ENCODE results near the gene HERC4.

Gene HERC4, protein sequence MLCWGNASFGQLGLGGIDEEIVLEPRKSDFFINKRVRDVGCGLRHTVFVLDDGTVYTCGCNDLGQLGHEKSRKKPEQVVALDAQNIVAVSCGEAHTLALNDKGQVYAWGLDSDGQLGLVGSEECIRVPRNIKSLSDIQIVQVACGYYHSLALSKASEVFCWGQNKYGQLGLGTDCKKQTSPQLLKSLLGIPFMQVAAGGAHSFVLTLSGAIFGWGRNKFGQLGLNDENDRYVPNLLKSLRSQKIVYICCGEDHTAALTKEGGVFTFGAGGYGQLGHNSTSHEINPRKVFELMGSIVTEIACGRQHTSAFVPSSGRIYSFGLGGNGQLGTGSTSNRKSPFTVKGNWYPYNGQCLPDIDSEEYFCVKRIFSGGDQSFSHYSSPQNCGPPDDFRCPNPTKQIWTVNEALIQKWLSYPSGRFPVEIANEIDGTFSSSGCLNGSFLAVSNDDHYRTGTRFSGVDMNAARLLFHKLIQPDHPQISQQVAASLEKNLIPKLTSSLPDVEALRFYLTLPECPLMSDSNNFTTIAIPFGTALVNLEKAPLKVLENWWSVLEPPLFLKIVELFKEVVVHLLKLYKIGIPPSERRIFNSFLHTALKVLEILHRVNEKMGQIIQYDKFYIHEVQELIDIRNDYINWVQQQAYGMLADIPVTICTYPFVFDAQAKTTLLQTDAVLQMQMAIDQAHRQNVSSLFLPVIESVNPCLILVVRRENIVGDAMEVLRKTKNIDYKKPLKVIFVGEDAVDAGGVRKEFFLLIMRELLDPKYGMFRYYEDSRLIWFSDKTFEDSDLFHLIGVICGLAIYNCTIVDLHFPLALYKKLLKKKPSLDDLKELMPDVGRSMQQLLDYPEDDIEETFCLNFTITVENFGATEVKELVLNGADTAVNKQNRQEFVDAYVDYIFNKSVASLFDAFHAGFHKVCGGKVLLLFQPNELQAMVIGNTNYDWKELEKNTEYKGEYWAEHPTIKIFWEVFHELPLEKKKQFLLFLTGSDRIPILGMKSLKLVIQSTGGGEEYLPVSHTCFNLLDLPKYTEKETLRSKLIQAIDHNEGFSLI

DNA sequence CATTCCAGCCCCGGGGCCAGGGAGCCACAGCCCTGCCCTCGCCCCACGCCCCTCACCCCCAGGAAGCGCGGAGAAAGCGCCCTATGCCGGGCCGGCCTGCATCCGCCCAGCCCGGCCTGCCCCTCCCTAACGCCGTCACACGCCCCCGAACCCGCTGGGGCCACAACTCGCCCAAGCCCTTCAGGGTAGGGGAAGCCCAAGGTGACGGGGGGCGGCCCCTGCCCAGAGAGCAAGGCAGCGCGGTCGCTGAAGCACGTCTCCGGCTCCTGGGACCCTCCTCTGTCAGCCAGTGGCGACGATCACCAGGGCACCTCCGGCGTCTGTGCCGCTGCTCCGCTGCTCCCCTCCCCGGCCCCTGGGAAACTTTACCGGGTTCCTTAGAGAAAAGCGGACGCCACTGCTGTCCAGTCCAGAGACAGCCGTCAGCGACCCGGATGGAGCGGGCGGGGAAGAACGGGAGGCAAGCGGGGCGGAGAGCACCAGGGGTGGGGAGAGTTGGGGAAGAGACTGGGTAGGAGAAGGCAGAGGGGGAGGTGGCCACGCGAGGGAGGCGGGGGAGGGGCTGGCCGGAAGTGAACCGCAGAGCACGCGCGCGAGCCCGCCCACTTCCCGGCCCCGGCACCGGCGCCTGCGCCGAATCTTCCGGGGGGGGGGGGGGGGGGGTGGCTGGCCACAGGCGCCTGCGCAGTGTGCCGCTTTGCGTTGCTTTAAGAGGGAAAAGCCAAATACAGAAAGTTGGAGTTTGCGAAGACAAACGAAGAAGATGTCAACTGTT, at the start of gene HERC4:
Gene HERC4, minus strand, starts transcription at position 509 of the 775 bp plus-strand sequence. CDS start 2,175 bp downstream, outside the sequence.
- DNase-seq (ENCODE audit: low read depth in 1 of 2, low spot score in 1 of 2): peak; percentile 82 to 88

DNA sequence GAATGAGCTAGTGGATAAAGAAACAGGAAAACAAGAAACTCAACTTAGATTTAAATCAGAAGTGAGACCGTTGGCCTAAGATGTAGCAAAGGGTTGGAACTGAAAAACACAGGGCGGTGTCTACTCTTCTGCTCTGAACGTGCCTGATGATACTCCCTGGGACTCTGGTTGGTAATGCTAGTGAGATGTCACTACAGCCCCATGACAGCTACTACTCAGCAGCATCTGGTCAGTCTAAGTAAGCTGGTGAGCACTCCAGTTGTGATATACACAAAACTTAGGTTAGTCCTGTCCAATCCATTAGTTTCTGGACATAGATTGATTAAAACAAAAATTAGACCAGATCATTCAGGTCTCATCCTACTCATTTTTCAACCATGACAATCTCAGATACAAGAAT, 49.6 kb upstream of the HERC4 start:
- no peak for DNase-seq (ENCODE audit: low read depth in 1 of 2, low spot score in 1 of 2)

DNA sequence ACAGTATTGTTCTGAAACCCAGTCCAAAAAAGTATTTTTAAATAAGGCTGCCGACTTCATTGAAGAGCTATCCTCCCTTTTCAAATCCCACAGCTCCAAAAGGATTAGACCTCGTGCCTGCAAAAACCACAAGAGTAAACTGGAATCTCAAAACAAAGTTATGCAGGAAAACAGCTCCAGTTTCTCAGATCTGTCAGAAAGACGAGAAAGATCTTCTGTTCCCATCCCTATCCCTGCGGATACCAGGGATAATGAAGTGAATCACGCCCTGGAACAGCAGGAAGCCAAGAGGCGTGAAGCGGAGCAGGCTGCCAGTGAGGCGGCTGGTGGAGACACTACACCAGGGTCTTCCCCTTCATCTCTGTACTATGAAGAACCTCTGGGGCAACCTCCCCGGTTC, 46.8 kb upstream of the HERC4 start:
- DNase-seq (ENCODE audit: low read depth in 1 of 2, low spot score in 1 of 2): no peak

DNA sequence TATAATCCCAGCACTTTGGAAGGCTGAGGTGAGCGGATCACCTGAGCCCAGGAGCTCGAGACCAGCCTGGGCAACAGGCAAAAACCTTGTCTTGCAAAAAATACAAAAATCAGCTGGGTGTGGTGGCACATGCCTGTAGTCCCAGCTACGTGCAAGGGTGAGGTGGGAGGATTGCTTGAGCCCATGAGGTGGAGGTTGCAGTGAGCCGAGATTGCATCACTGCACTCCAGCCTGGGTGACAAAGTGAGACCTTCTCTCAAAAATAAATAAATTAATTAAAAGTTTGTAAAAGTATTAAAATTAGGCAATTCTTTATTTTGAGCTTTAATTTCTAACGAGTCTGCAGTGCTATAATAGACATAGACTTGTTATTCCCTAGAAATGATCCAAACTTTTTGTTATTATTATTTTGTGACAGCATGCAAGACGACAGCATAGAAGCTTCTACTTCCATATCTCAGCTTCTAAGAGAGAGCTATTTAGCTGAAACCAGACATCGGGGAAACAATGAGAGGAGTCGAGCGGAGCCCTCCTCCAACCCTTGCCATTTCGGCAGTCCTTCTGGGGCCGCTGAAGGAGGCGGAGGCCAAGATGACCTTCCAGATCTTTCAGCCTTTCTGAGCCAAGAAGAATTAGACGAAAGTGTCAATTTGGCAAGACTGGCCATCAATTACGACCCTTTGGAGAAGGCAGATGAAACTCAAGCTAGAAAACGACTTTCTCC, 46.1 kb upstream of the HERC4 start:
- no peak for DNase-seq (ENCODE audit: low read depth in 1 of 2, low spot score in 1 of 2)

DNA sequence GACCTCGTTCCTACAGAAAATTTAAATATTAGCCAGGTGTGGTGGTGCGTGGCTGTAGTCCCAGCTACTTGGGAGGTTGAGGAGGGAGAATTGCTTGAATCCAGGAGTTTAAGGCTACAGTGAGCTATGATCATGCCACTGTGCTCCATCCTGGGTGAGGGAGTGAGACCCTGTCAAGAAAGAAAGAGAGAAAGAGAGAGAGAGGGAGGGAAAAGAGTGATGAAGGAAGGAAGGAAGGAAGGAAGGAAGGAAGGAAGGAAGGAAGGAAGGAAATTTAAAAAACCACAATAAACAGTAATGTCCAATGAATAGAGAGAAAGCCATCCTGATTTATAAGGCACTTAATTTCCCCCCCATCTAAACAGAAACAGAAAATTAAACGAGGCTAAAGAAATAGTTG, 43.6 kb upstream of the HERC4 start:
- no peak for DNase-seq (ENCODE audit: low read depth in 1 of 2, low spot score in 1 of 2)

DNA sequence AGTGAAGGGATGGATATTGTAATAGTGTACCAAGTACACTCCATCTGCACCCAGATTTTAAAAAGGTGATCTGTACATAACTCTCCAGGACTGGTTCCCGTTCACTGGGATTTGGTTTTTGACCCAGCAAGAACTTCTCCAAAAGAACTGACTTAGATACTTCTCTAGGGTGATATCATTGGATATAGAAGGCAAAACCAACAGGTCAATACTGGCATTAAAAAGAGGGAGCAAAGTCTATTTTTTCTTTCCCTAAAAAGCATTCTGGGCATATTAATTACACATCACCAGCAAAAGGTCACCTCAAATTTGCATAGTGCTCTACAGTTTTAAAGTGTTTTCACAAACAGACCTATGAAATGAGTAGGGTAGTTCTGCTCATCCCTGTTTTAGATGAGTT, 37.8 kb upstream of the HERC4 start:
- no peak for DNase-seq (ENCODE audit: low read depth in 1 of 2, low spot score in 1 of 2)

DNA sequence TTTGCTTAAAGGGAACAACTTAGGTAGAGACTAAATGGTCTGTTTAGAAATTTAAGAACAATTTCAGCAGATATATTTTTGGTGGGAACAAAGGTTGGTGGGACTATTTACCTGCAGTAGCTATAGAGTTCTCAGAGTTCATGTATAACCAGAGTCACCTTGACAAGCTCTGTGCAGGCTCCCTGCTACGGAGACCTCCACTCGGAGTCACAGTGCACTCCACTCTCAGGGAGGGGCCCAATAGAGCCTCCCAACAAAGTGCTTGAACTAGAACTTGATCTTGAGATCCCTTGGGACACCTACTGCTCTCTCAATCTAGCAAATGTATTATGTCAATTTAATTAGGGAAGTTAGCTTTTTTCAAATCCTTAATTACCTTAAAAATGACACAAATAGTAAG, 36.5 kb upstream of the HERC4 start:
- DNase-seq (ENCODE audit: low read depth in 1 of 2, low spot score in 1 of 2): no peak

DNA sequence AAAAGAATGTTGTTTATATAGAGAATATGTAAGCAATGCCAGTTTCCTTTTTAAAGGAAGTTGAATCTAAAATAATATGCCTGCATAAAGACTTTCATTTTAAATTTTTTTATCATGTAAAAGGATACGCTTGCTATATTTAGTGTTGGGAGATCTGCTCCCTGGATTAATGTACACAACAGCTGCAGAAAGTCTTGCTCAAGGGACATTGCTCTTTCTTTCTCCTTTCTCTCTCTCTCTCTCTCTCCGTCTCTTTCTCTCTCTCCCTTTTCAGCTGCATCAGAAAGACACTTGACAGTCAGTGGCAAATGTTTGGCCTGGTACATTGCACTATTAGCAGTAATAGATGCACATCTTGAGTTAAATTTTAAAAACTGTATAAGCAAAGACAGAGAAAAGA, 34.9 kb upstream of the HERC4 start:
- DNase-seq (ENCODE audit: low read depth in 1 of 2, low spot score in 1 of 2): no peak

DNA sequence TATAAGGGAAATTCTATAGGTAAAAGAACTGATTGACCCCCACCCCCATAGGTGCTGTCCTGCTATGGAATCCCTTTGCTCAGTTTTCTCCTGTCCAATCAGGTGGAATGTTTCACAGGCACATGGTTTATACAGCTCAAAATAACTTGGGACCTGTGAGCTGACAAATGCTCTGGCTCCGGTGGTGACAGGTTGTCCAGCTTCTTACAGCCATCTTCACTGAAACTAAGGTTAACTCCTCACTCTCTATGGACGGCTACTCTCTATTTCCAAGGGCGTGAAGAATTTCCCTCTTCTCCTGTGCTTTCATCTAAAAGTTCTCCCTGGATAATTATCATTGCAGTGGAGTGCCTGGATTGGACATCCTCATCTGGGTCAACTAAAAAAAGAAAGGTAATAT, 34.2 kb upstream of the HERC4 start, which contains the start of gene MYPN:
Gene MYPN, plus strand, starts transcription at position 158 of the 400 bp plus-strand sequence. CDS start 11,951 bp downstream, outside the sequence.
- no peak for DNase-seq (ENCODE audit: low read depth in 1 of 2, low spot score in 1 of 2)

DNA sequence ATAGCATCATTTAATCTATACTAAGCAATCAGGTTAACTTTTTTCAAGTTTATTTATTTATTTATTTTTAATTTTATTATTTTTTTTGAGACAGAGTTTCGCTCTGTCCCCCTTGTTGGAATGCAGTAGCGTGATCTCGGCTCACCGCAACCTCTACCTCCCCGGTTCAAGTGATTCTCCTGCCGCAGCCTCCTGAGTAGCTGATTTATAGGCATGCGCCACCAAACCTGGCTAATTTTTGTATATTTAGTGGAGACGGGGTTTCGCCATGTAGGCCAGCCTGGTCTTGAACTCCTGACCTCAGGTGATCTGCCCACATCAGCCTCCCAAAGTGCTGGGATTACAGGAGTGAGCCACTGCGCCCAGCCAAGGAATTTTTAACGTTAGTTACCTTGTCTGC, 33.6 kb upstream of the HERC4 start:
- no peak for DNase-seq (ENCODE audit: low read depth in 1 of 2, low spot score in 1 of 2)

DNA sequence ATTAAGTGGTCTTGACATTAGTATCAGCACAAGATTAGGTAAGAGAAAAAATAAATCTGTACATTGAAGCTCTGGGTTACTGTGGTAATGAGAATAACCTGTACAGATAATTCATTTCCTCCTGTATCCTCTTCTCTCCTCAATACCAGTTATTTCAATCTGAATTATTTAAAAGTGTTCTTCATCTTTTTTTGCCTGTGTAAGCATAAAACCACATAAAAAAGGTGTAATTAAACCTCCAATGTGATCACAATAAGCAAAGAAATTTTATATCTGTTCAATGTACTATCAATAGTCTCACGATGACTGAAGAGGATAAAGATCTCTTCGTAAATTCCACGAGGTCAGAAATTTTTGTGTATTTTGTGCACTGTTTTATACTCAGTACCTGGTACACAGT, 33.0 kb upstream of the HERC4 start:
- DNase-seq (ENCODE audit: low read depth in 1 of 2, low spot score in 1 of 2): no peak

DNA sequence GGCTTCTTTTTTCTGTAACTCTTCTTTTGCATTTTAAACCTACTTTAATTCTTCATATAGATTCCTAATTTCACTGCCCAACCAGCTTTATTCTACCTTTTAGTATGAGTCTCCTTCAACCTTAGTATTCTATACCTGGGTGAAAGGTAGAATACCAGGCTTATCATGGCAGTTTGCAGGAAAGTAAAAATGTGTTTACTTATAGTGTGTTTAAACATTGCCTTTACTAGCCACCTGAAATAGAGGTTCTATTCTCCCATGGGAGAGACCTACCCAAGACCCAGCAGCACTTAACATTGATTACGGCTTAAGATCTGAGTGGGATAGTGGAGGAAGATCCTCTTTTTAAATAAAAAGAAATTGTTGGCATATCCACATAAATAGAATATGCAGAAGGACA, 32.6 kb upstream of the HERC4 start:
- DNase-seq (ENCODE audit: low read depth in 1 of 2, low spot score in 1 of 2): no peak

DNA sequence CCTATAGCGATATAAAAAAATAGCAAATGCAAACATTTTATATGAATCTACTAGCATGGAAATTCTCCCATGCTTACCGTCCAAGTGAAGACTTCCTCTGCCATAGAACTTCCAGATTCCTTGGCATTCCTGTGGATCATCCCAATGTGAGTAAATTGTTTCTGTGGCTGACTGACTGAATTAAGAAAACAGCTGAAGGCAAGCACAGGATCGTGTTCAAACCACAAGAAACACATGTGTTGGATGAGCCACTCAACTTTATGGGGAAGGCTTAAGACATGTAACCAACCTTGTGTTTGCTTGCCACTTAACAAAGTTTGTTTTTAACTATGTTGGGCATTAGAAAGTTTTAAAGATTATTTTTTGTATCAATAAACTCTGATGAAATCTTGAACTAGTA, 31.6 kb upstream of the HERC4 start:
- DNase-seq (ENCODE audit: low read depth in 1 of 2, low spot score in 1 of 2): no peak

DNA sequence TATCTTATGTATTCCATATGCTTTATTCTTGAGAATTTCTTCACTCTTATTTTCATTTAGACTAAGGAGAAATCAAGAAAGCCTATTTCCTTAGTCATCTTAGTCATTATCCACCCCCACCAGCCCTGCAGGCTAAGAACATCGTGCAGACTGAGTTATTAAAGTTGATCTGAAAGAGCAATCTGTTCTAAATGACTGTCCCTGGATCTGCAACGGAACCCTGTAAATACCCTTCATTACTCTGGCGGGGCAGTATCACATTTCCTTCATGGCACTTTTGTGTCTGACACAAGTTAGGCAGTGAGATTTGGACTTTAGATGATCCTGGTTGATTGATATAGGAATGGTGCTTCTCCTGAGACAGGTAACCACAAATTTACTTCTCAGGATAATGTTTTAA, 30.7 kb upstream of the HERC4 start:
- DNase-seq (ENCODE audit: low read depth in 1 of 2, low spot score in 1 of 2): no peak

DNA sequence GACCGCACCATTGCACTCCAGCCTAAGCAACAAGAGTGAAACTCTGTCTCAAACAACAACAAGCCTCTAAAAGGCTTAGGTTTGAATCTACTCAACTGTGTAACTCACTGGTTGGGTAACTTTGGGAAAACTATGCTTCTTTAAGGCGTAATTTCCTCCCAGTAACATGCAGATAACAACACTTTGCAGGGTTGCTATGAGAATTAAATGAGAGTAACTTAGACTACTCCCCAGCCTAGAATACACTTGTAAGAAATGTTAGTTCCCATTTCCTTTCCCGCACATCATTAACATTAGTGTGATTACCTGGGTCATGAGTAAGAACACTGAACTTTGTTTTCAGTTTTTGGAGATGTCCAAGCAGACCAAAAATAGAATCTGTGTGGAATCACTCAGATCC, 28.8 kb upstream of the HERC4 start:
- DNase-seq (ENCODE audit: low read depth in 1 of 2, low spot score in 1 of 2): no peak

DNA sequence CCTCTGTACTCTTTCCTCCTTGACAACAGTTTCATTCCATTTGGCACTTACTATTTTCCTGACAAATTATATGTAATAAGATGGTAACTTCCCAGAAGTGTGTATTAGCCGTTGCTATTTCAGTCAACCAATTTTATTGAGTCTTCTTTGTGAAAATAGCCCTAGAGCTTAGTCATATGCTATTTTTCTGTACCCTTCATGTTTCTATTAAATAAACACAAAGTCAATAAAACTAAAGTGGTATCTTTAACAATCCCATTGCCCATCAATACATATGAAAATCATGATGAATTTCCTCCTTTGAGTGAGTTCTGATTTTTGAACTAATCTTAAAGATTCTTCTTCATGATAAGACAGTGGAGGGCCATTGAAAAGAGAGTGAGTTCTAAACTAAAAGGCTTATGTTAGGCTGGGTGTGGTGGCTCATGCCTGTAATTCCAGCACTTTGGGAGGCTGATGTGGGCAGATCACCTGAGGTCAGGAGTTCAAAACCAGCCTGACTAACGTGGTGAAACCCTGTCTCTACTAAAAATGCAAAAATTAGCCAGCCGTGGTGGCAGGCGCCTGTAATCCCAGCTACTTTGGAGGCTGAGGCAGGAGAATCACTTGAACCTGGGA, 28.3 kb upstream of the HERC4 start:
- no peak for DNase-seq (ENCODE audit: low read depth in 1 of 2, low spot score in 1 of 2)

DNA sequence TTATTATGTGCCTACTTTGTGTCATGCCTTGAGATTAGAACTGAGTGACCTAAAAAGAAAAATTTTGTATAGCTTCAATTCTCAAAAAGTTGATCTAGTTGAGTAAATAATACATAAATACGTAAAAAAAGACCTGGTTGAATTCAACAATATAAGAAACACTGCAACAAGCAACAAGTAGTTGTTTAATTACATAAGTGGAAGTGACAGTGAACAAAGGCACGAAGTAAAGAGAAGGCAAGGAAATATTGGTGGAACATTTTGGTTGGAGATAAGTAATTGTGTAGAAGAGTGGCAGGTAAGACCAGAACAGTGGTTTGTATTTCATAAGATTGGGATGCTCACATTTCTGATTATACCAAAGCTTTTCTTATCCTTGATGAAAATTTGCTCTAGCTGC, 26.0 kb upstream of the HERC4 start:
- DNase-seq (ENCODE audit: low read depth in 1 of 2, low spot score in 1 of 2): no peak

DNA sequence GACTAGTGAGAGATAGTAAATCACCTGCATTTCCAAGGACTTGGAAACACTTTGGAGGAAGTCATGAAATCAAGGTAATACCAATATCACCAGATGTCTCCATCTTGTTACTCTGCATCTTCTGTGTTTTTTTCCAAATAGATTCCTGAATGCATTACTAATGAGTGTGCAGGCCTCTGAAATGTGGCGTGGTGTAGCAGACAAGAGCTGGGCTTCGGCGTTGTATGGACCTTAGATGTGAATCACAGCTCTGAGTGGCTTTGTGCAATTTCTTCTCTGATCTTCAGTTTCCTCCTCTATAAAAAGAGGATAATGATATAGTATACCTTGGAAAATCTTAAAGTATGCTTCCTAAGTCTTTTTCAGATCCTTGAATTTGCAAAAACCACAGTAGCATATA, 24.7 kb upstream of the HERC4 start:
- no peak for DNase-seq (ENCODE audit: low read depth in 1 of 2, low spot score in 1 of 2)

DNA sequence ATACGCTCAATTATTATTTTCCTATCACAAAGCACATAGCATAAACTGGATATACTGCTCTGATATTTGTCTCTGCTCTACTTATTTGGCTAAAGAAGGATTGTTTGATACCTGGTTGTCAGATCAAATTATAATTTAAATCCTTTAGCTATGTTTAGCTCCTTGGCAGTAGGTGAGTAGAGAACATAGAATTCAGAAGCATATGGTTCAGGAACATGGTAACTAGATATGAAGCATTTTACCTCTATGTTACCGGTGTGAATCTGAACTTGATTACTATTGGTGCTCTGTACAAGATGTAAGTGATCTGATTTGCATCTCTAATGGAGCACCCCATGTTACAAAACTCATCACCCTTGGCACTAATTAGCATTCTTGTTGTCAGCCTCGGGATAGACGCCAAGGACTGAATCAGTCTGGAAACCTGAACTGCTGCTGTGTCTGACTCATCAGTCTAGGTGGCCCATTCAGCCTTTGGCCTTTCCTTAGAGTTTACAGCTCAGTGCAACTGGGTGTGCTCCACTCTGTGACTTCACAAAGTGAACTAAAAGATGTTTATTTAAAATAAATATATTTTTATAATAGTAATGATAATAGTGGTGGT, 21.9 kb upstream of the HERC4 start:
- DNase-seq (ENCODE audit: low read depth in 1 of 2, low spot score in 1 of 2): no peak

DNA sequence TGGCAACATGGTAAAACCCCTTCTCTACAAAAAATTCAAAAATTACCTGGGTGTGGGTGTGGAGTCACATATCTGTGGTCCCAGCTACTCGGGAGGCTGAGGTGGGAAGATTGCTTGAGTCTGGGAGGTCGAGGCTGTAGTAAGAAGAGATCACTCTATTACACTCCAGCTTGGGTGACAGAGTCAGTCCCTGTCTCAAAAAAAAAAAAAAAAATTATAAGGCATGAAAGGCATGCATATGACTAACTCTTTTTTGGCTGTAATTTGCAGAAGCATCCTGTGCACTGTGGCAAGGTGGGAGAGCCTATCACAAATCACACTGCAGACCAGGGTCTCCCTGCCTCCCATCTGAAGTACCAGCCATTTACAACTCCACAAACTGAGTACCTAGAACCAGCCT, 20.1 kb upstream of the HERC4 start:
- no peak for DNase-seq (ENCODE audit: low read depth in 1 of 2, low spot score in 1 of 2)

Data from stimulated activated CD4-positive, alpha-beta T cell treated with anti-CD3 and anti-CD28 coated beads, Interleukin-15, amount 100 ng/mL, for 1 hour (primary cell).